HG03103 (cell line): ENCODE data around the gene FAIM2.
"Not testable (repeated sequence)": the region's sequence is repeated elsewhere in the genome, so short reads cannot be mapped to it uniquely, and the experiment has no call there.

Experiments
- ATAC-seq: cut with Tn5 transposase; IDR thresholded peaks from one replicate; pipeline ENCODE4 v1.9.1; 2021; ENCODE audit warnings: low read depth; ENCODE audit not compliant: unreplicated experiment

FAIM2 gene

DNA sequence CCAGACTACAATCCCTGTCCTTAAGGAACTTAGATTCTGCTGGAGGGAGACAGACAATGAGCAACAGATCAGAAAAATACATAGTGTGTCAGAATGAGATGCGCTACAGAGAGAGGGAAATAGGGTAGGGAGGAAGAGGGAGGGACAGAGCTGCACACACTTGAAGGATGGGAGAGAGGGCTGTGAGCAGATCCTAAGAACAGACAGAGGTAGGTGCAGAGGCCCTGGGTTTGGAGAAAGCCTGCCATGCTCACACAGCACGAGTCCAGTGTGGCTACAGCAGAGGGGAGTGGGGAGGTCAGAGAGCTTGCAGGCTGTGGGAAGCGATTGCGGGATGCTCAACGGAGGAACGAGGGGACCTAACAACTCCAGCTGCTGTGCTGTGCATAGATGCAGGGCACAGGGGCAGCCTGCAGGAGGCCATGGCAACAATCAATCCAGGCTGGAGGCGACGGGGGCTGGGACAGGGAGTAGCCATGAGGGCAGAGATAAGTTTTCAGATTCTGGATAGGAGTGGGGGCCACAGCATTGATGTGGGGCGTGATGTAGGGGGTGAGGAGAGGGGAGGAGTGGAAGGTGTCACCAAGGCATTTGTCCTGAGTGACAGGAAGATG lies 20.7 kb downstream of the FAIM2 start:
- ATAC-seq, result no peak

DNA sequence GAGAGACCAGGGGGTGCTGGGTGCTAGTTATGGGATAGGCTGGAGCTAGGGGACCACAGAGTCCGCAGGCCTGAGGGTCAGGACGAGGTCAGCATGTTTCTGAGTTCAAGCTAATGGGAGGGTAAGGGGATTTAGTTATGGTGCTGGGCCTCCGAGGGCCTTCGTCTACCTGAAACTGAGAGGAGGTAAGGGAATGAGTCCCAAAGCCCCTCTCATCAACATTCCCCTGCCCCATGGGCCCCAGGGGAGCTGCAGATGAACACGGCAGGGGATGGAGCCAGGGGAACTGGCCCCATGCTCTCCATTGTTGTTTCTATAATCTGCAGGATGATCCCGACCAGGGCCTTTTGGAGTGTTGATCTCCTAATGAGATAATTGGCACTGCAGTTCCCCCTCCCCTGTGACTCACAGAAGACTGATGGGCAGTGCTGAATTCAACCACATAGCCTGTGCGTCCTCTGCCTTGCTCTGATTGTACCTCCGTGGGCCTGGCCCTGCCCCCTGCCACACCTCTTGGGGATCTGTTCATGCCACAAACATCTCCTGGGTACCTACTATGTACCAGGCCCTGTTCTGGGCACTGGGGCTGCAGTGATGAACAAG lies 21.4 kb downstream of the FAIM2 start:
- ATAC-seq, result no peak

- ATAC-seq, result no peak
Measured at GRCh38 chr12:49881415-49882247, 22.1 kb downstream of the FAIM2 start.

DNA sequence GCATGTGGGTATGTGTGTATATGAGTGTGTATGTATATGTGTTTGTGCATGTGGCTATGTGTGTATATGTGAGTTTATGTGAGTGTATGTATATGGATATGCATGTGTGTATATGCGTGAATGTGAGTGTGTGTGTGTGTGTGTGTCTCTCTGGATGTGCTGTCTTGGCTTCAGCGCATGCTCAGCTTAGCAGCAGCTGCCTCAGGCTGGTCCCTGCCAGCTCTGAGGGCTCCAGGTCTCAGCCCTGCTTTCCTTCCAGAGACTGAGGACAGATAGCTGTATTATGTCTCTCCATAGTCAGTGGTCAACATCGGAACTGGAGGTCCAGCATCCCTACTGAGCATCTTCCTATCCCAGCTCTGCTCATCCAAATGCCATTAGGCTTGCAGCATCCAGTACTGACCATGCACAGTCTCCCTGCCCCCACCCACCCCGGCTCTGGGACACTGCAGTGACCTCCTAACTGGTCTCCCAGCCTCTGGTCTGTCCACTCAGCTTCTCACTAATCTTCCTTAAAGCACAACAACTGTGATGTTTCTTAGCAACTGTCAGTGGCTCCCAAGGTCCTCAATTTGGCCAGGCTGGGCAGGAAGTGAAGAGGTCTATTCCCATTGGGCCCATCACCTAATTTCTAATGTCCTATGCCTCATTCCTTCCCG lies 22.8 kb downstream of the FAIM2 start:
- no peak for ATAC-seq

- not testable (repeated sequence) for ATAC-seq
Measured at GRCh38 chr12:49879065-49879464, 24.6 kb downstream of the FAIM2 start.

GRCh38 chr12:49878021-49878420 lies 25.7 kb downstream of the FAIM2 start:
- no peak for ATAC-seq

DNA sequence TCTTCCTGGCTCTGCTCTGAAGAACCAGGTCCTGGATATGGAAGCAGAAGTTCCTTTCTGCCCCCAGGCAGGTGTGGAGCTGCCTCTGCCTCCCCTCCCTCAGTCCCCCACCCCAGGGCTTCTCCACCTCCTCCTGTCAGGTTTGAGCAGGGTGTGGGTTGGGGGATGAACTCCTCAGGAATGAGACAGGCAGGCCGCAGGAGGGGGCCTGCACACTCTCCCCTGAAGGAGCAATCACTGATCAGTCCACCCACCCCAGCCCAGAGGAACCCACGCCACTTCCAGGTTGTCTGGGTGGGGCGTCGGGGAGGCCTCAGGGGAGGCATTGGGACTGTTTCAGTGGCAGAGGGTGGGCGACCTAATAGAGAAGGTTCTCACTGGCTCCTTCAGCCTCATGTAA lies 26.6 kb downstream of the FAIM2 start:
- no peak for ATAC-seq

DNA sequence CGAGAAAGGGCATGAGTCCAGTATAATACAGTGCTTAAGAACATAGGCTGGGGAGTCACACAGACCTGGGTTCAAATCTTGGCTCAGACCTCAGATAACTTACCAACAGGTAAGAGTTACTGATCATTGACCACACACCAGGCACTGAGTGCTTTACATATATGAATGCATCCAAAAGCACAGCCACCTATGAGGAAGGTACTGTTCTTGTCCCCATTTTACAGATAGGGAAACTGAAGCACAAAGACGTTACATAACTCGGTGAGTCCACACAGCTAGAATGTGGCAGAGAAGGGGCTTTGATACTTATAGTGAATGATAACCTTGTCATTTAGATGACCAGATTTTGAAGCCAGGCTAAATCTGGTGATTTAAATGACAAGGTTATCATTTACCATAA lies 27.6 kb downstream of the FAIM2 start:
- no peak for ATAC-seq

GRCh38 chr12:49875115-49875720 lies 28.5 kb downstream of the FAIM2 start:
- no peak for ATAC-seq

DNA sequence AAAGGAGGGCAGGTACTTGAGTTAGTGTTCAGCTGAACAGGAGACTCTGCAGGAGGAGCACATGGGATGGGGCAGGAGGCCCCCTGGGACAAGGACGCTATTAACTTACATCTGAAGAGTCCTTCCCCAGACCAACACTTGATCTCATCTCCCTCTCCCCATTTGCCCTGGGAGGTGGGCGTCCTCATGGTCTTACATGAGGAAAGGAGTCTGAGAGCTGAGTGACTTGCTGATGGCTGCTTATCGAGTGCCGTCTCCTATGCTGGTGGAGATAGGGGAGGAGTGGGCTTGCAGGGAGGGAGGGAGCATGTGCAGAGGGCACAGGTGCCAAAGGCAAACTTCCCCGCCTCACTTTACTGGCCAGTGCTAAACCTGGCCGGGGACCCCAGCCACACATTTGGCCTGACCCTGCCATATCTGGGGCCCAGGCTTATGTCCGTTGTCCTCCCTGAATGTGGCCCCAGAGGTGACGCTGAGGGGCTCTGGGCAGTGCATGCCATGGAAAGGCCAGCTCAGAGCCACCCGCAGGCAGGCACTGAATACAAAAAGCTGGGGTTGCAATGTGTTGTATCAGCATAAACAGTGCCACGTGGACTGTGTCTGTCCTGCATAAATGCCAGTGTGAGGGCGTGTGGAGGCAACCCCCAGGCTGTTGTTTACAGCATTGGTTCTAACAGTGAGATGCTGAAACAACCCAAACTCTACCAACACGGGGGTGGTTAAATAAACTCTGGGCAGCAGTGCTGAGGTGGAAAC lies 29.4 kb downstream of the FAIM2 start:
- ATAC-seq, result no peak

DNA sequence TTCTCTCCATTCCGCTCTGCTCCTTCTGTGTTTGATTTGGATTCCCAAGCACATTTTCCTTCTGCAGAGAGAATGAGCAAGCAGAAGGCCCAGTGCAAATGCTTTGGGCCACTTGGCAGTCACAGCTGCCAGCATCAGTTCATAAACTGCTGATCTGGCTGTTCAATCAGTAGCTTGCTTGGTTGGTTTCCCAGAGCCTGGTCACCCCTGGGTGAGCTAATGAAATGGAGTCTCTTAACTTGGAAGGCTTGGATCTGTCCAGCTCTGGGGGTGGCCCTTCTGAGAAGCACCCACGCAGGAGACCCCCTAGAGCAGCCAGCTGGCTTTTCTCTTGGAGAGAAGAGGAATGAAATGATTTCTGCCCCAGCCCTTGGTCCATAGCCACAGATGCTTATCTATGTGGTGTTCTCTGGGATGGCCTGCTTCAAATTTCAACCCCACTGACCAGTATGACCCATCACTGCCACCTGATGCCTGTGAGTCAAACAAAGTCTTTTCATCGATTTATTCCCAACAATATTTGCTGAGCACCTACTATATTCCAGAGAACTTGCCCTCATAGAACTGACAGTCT lies 30.3 kb downstream of the FAIM2 start:
- ATAC-seq, result no peak

DNA sequence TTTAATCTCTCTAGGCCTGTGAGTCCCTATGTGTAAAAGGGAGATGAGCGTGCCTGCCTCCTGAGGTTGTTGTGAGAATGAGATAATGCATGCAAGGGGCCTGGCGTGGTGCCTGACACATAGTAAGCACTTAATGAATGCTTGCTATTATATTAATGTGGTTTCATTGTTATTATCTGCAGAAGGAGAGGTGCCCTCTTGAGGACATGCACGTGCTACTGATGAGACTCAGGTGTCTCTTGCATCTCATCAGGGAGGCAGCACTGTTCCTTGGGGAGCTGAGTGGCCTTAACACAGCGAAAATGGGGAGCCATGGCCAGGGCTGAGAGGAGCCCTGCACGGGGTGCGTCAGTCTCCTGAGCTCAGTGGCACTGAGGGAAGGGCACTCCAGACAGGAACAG lies 30.9 kb downstream of the FAIM2 start:
- no peak for ATAC-seq

GRCh38 chr12:49872381-49872780 lies 31.3 kb downstream of the FAIM2 start:
- no peak for ATAC-seq

DNA sequence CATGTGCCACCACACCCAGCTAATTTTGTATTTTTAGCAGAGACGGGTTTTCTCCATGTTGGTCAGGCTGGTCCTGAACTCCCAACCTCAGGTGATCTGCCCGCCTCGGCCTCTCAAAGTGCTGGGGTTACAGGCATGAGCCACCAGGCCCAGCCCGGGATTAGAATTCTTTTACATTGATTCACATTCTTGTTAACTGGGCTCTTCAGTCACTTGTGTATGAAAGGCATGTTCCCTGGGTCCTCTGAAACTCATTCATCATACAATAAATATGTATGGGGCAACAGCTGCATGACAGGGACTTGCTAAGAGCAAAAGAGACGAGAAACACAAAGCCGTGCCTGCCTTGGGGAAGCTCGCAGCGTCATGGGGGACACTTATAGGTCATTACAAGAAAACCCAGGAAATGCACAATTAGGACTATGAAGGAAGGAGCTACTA lies 31.9 kb downstream of the FAIM2 start:
- ATAC-seq, result not testable (repeated sequence)

DNA sequence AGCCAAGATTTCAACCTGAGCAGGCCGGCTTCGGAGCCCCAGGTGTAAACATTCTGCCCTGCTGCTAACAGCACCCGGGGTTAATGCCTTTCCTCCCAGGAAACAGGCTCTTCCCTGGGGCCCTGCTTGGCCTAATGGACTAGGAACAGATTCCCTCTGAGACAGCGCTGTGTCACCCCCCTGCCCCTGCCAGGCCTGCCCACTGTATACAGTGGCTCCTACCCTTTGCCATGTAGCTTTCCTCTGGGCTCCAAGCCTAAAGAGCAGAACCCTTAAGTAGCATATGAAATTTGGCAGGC lies 32.5 kb downstream of the FAIM2 start:
- no peak for ATAC-seq

DNA sequence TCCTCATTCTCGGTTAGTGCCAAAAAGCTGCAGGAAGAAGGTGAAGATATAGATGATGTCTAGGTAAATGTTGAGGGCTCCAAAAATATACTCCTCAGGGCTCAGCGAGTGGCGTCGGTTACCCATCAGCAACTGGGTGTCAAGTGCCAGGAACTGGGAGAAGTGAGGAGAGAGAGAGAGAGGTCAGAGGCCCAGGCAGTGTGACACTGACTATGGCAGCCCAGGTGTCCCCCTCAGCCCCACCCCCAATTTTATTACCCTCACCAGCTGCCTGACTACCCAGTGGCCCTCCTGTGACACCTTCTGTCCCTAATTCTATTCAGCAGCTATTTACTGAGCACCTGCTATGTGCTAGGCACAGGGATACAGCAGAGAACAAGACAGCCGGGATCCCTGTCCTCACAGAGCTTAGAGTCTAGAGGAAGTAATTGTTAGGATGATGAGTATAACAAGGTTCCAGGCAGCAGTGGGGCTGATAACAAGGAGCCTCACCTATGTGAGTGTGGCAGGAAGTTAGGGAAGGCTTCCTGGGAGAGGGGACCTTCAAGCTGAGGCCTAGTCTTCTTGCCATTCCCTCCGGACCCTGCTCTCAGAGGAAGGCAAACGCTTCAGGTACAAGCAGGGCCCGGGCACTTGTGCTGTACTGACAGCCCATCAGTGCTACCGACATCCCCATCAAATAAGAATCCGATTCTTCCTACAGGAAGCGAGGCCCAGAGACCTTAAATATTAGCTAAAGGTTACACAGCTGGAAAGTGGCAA lies 33.0 kb downstream of the FAIM2 start:
- no peak for ATAC-seq

DNA sequence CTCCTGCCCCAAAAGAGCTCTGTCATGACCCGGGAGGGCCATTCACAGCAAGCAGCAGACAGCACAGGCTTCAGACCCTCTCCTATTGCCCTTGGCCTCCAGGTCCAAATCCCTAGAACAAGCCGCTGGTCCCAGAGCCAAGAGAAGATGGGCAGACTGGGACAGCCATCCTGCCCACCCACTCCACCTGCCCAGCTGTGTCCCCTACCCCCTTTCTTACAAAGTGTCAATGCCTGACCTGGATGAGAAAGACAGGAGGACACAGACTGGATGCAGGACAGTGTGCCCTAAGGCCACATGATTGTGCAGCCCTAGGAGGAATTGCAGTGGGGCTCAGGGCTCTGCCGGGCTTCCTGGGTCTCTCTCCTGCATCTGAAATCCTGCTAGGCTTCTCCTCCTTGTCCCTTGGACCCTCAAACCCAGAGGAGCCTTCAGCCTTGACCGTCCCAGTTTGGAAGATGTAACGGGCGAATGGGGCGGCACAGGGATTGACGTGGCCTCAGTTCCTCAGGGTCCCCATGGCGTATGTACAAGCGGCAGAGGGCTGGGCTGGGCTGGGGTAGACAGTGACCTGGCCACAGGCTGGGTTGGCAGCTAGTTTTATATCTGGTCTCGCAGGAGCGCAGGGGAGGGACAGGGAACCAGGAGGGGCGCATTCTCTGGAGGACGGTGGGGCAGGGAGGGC lies 33.7 kb downstream of the FAIM2 start:
- no peak for ATAC-seq

DNA sequence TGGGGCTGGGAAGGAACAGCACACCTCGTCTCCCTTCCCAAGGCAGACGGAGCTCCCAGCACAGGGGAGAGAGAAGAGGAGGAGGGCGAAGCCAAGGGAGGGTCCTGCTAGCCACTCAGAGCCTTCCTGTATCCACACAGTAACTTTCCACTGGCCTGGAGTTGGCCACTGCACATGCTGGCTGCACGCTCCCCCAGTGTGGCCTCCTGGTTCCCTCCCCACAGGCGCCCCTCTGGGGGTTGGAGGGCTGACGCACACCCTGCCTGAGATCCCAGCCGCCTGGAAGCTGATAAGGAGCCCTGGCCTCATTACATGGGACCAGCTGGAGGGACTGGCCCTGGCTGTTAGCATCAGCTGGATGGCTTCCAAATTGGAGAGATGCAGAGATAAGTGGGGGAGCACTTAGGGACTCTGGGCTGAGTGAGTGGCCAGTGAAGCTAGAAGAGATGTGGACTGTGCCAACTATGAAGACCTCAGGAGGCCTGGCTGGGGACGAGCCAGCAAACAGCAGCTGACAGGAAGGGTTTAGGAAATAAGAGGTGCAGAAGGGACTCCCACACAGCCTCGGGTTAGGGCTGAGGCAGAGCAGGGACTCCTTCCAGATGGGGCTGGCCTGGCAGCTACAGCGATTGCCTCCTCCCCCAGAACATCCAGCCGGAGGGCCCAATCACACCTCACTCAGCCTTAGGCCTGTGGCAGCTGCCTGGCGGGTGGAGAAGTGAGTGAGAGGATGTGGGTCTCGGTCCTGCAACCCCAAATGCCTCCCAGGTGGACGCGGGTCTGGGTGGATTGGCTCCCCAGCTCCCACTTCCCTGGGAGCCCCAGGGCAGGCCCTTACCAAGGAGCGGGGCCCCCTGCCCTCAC lies 34.5 kb downstream of the FAIM2 start:
- ATAC-seq, result no peak
